ENCODE results near the gene TJAP1.
"Not testable (repeated sequence)": the region's sequence is repeated elsewhere in the genome, so short reads cannot be mapped to it uniquely, and the experiment has no call there.

GRCh38 chr6:43458154-43458553, 19.2 kb upstream of the TJAP1 start:
- TF ChIP-seq, protein P1, sequence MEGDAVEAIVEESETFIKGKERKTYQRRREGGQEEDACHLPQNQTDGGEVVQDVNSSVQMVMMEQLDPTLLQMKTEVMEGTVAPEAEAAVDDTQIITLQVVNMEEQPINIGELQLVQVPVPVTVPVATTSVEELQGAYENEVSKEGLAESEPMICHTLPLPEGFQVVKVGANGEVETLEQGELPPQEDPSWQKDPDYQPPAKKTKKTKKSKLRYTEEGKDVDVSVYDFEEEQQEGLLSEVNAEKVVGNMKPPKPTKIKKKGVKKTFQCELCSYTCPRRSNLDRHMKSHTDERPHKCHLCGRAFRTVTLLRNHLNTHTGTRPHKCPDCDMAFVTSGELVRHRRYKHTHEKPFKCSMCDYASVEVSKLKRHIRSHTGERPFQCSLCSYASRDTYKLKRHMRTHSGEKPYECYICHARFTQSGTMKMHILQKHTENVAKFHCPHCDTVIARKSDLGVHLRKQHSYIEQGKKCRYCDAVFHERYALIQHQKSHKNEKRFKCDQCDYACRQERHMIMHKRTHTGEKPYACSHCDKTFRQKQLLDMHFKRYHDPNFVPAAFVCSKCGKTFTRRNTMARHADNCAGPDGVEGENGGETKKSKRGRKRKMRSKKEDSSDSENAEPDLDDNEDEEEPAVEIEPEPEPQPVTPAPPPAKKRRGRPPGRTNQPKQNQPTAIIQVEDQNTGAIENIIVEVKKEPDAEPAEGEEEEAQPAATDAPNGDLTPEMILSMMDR (IDR thresholded peaks at IDR 0.05; ENCODE audit: insufficient read depth, low read length) = not testable (repeated sequence)
- not testable (repeated sequence) for TF ChIP-seq POLR2AphosphoS5 (IDR thresholded peaks at IDR 0.05; ENCODE audit: low read depth)

All from HL-60 (cell line).